Mesendoderm (in vitro differentiated cells): ENCODE data around the gene SULT2B1.

Experiments
- DNase-seq: peaks from one replicate; pipeline ENCODE4 v3.0.0; 2013
- H2AK5ac ChIP-seq: 2 replicates; pipeline ENCODE4 v1.6.1; 2013; ENCODE audit warnings: low read length, inconsistent platforms
- H2BK120ac ChIP-seq: 2 replicates; pipeline ENCODE4 v1.6.1; 2013; ENCODE audit warnings: low read depth, mild to moderate bottlenecking, low read length, moderate library complexity, mixed read lengths
- H2BK15ac ChIP-seq: replicated peaks from 2 replicates; pipeline ENCODE4 v1.6.1; 2013; ENCODE audit warnings: low read depth, mild to moderate bottlenecking, moderate library complexity
- H2BK5ac ChIP-seq: 2 replicates; pipeline ENCODE4 v1.6.1; 2013; ENCODE audit warnings: low read length, inconsistent platforms
- H3K18ac ChIP-seq: 2 replicates; pipeline ENCODE4 v1.6.1; 2013; ENCODE audit warnings: mild to moderate bottlenecking, low read length, mixed read lengths
- H3K23ac ChIP-seq: one replicate; pipeline ENCODE4 v1.6.1; 2013; ENCODE audit warnings: low read length
- H3K27ac ChIP-seq: 2 replicates; pipeline ENCODE4 v1.5.1; 2013; ENCODE audit warnings: low read depth, mild to moderate bottlenecking, inconsistent platforms, low read length, moderate library complexity
- H3K27me3 ChIP-seq: 2 replicates; pipeline ENCODE4 v1.6.1; 2013; ENCODE audit warnings: low read length, control low read depth, mild to moderate bottlenecking, inconsistent platforms; ENCODE audit not compliant: insufficient read depth, poor library complexity
- H3K36me3 ChIP-seq: 2 replicates; pipeline ENCODE4 v1.6.1; 2013; ENCODE audit warnings: low read length, inconsistent platforms; ENCODE audit not compliant: control insufficient read depth, insufficient read depth
- H3K4ac ChIP-seq: one replicate; pipeline ENCODE4 v1.6.1; 2013; ENCODE audit warnings: low read depth, mild to moderate bottlenecking, low read length, moderate library complexity
- H3K4me1 ChIP-seq: 2 replicates; pipeline ENCODE4 v1.6.1; 2013; ENCODE audit warnings: low read depth, low read length, inconsistent platforms; ENCODE audit not compliant: control insufficient read depth
- H3K4me2 ChIP-seq: 2 replicates; pipeline ENCODE4 v1.6.1; 2013; ENCODE audit warnings: low read length
- H3K4me3 ChIP-seq: 2 replicates; pipeline ENCODE4 v1.5.1; 2013; ENCODE audit warnings: mild to moderate bottlenecking, low read length
- H3K56ac ChIP-seq: one replicate; pipeline ENCODE4 v1.6.1; 2013; ENCODE audit warnings: low read length
- H3K79me1 ChIP-seq: 2 replicates; pipeline ENCODE4 v1.6.1; 2013; ENCODE audit warnings: low read length, inconsistent platforms
- H3K79me2 ChIP-seq: 2 replicates; pipeline ENCODE4 v1.6.1; 2013; ENCODE audit warnings: mild to moderate bottlenecking, low read length; ENCODE audit not compliant: control insufficient read depth, insufficient read depth
- H3K9ac ChIP-seq: 2 replicates; pipeline ENCODE4 v1.6.1; 2013; ENCODE audit warnings: low read length, inconsistent platforms
- H4K5ac ChIP-seq: one replicate; pipeline ENCODE4 v1.6.1; 2013; ENCODE audit warnings: low read length
- H4K8ac ChIP-seq: one replicate; pipeline ENCODE4 v1.6.1; 2013; ENCODE audit warnings: low read depth, mild to moderate bottlenecking, control low read depth, low read length, moderate library complexity
- WGBS: extraction: QIAGEN DNeasy Blood & Tissue Kit; methylation state at CpG from one replicate; pipeline ENCODE4 v1.1.7; 2013; ENCODE audit warnings: low lambda C conversion rate, missing lambda C conversion rate; ENCODE audit not compliant: insufficient coverage; ENCODE audit errors: extremely low coverage; 5-methylcytosine and 5-hydroxymethylcytosine counted together

SULT2B1 gene

DNA sequence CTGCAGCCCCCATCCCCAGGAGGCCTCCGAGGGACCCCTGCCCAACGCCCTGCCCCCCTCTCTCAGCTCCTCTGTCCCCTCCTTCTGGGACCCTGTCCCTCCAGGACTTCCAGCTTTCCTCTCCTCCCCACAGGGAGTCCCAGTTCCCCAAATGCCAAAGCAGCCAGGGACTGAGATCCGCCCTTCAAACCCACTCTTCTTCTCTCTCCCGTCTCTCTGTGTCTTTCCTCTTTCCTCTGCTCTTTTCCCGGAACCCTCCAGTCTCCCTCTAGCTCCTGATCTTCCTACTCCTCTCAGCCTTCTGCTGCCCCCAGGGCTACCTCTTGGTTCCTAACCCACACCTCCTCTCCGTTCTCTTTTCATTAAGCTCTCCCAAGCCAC is 93.6 kb downstream of the SULT2B1 start:
- H3K4me3 ChIP-seq: peak overlapping the region; percentile 13
- peak overlapping the region; percentile 96 for H3K4me2 ChIP-seq
- H4K5ac ChIP-seq: no peak overlapping the region
- peak overlapping the region; percentile 2 for H2BK120ac ChIP-seq
- no peaks in the 10 kb centered on the region for H3K79me2 ChIP-seq
- peak overlapping the region; percentile 55 for H3K27ac ChIP-seq
- H3K79me1 ChIP-seq: no peaks in the 10 kb centered on the region
- no peak overlapping the region for H3K4ac ChIP-seq
- no peak overlapping the region for H2BK15ac ChIP-seq
- H4K8ac ChIP-seq: no peak overlapping the region
- peak overlapping the region; percentile 69 for H3K9ac ChIP-seq
- H3K18ac ChIP-seq: peak overlapping the region; percentile 19
- WGBS: no CpG with 5 or more reads among the region's 6 CpGs
- H3K27me3 ChIP-seq: no peaks in the 10 kb centered on the region
- no peak overlapping the region for H2AK5ac ChIP-seq
- no peaks in the 10 kb centered on the region for H3K4me1 ChIP-seq
- no peaks in the 10 kb centered on the region for H3K36me3 ChIP-seq
- DNase-seq: no peak
- no peak overlapping the region for H3K23ac ChIP-seq
- H2BK5ac ChIP-seq: peak overlapping the region; percentile 74
- peak overlapping the region; percentile 79 for H3K56ac ChIP-seq

GRCh38 chr19:48646001-48646721 is 94.2 kb downstream of the SULT2B1 start, which contains the start of gene CA11:
Gene CA11, minus strand, starts transcription at chr19:48646187. Its CDS starts 555 bp downstream, at chr19:48645632.
- Histone ChIP-seq H3K9ac (peak within 1 kb of the TSS; percentile 69), H4K8ac (no peak within 1 kb of the TSS), H3K79me2 (no peaks in the 10 kb centered on the region), H2AK5ac (no peak within 1 kb of the TSS), H3K23ac (no peak within 1 kb of the TSS), H2BK120ac (peak within 1 kb of the TSS; percentile 2), H3K27ac (peak within 1 kb of the TSS; percentile 55), H3K18ac (peak within 1 kb of the TSS; percentile 78), H4K5ac (no peak within 1 kb of the TSS), H3K56ac (peak within 1 kb of the TSS; percentile 79), H3K4me3 (peak within 1 kb of the TSS; percentile 63), H3K4me2 (peak within 1 kb of the TSS; percentile 96), H3K4ac (no peak within 1 kb of the TSS), H2BK5ac (peak within 1 kb of the TSS; percentile 74), H3K36me3 (no peaks in the 10 kb centered on the region), H3K4me1 (no peaks in the 10 kb centered on the region), H3K27me3 (no peaks in the 10 kb centered on the region), H3K79me1 (no peaks in the 10 kb centered on the region), H2BK15ac (no peak within 1 kb of the TSS)
- no CpG with 5 or more reads among the region's 33 CpGs for WGBS
- peak; percentile 93 for DNase-seq

DNA sequence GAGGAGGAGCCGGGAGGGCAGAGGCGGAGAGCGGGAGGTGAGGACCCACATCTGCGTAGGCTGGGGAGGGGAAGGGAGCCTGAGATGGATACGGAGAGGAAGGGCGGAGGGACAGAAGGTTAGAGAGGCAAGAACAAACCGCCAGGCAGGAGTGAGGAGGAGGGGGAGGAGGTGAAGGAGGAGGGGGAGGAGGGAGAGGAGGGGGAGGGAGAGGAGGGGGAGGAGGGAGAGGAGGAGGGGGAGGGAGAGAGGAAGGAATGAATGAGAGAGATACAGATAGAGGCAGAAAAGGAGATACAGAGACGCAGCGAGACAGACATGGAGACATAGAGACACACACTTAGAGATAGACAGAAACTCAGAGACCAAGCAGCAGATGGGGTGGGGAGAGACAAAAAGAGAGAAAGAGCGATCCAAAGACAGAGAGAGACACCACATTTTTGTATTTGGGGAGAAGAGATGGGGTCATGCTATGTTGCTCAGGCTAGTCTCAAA is 94.8 kb downstream of the SULT2B1 start:
- Histone ChIP-seq H3K27ac (no peak overlapping the region), H3K4me1 (no peaks in the 10 kb centered on the region), H2AK5ac (no peak overlapping the region), H3K18ac (no peak overlapping the region), H4K5ac (no peak overlapping the region), H2BK5ac (no peak overlapping the region), H3K9ac (no peak overlapping the region), H3K4ac (no peak overlapping the region), H3K36me3 (no peaks in the 10 kb centered on the region), H3K27me3 (no peaks in the 10 kb centered on the region), H3K4me2 (peak overlapping the region; percentile 34), H3K79me2 (no peaks in the 10 kb centered on the region), H2BK120ac (no peak overlapping the region), H3K4me3 (no peak overlapping the region), H2BK15ac (no peak overlapping the region), H3K56ac (peak overlapping the region; percentile 76), H4K8ac (no peak overlapping the region), H3K79me1 (no peaks in the 10 kb centered on the region), H3K23ac (no peak overlapping the region)
- DNase-seq: peak; percentile 97
- WGBS: no CpG with 5 or more reads among the region's 10 CpGs

DNA sequence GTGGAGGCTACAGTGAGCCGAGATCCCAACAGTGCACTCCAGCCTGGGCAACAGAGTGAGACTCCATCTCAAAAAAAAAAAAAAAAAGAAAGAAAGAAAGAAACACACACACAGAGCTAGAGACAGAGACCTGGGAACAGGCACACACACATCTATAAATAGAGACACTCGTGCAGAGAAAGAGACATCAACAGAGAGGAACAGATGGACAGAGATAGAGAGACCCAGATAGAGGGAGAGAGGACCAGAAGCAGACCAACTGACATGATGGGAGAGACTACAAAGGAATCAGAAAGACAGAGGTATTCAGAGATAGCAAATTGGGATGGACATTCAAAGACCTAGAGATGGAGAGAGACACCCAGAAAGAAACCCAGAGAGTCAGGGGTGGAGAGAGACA is 96.2 kb downstream of the SULT2B1 start:
- Histone ChIP-seq H3K4me2 (no peak overlapping the region), H3K4me3 (no peak overlapping the region), H3K23ac (no peak overlapping the region), H3K79me2 (no peaks in the 10 kb centered on the region), H3K27ac (no peak overlapping the region), H4K5ac (no peak overlapping the region), H3K56ac (no peak overlapping the region), H3K18ac (no peak overlapping the region), H3K9ac (no peak overlapping the region), H3K36me3 (no peaks in the 10 kb centered on the region), H3K4ac (no peak overlapping the region), H3K79me1 (no peaks in the 10 kb centered on the region), H2BK5ac (no peak overlapping the region), H2AK5ac (no peak overlapping the region), H2BK15ac (no peak overlapping the region), H2BK120ac (no peak overlapping the region), H4K8ac (no peak overlapping the region), H3K4me1 (no peaks in the 10 kb centered on the region), H3K27me3 (no peaks in the 10 kb centered on the region)
- no peak for DNase-seq
- WGBS: no CpG with 5 or more reads among the region's 2 CpGs
